Right lobe of liver (tissue), 6 donors: ENCODE data around the gene STMN1. TPM values are rescaled to one million over a fixed set of nuclear protein-coding genes. Genes with fewer than 3 reads are reported as not detected.

Source experiments
- ATAC-seq, 4 donors: fragments of 200-7000 bp; cut with Tn5 transposase; one replicate each; pipeline ENCODE4 v1.9.1; 2020; ENCODE audit warnings: mild to moderate bottlenecking in 4 of 4, moderate library complexity in 4 of 4
- DNase-seq, 3 donors: peaks; one replicate each; pipeline ENCODE4 v3.0.0-alpha.2; 2020
- H3K27ac ChIP-seq, 3 donors: fragments of 200-600 bp; one replicate each; pipeline ENCODE4 v1.8.0; 2022
- H3K27me3 ChIP-seq, 2 donors: fragments of 200-600 bp; one replicate each; pipeline ENCODE4 v1.8.0; 2022
- H3K36me3 ChIP-seq, 4 donors: fragments of 200-600 bp; sonication (generic) in 1 of 4; one replicate each; pipeline versions ENCODE4 v1.5.1 to v1.8.0; 2017 to 2022; ENCODE audit warnings: control low read depth in 1 of 4
- H3K4me1 ChIP-seq, 4 donors: fragments of 200-600 bp; sonication (generic) in 1 of 4; one replicate each; pipeline versions ENCODE4 v1.5.1 to v1.8.0; 2017 to 2022; ENCODE audit warnings: control low read depth in 1 of 4
- H3K4me3 ChIP-seq, 3 donors: fragments of 200-600 bp; one replicate each; pipeline ENCODE4 v1.8.0; 2022
- H3K9me3 ChIP-seq, 4 donors: fragments of 200-600 bp; sonication (generic) in 1 of 4; one replicate each; pipeline versions ENCODE4 v1.5.1 to v1.8.0; 2017 to 2022; ENCODE audit warnings: control low read depth in 1 of 4
- POLR2A ChIP-seq: fragments of 450-650 bp; IDR thresholded peaks from one replicate; pipeline ENCODE4 v1.6.1; 2017; ENCODE audit warnings: antibody characterized with exemption, mild to moderate bottlenecking
- WGBS: methylation state at CpG from one replicate; pipeline ENCODE4 v1.1.6; 2018; ENCODE audit warnings: low coverage, low lambda C conversion rate; ENCODE audit not compliant: insufficient coverage; ENCODE audit errors: missing lambda C conversion rate; 5-methylcytosine and 5-hydroxymethylcytosine counted together
- intact Hi-C, 2 donors: fragments of 100-400 bp; cut with DNase I; formaldehyde crosslinking; loops; one replicate each; pipeline versions ENCODE4 v1.11.2 to v1.14.1; 2022
- total RNA-seq, 6 experiments: library from RNA; depleted of rRNA in 2 of 6; stranded (reverse); fragments of >200 nt in 2 of 6; fragmentation: NEBNext Ultra II Directional in 3 of 6; extraction: Animal tissue kit (Norgen Biotek cat#: 25700) in 3 of 6; gene quantifications; one replicate each; pipeline versions ENCODE4 v1.1.0 to v1.2.4, GENCODE V29; 2016 to 2023
- TF ChIP-seq, protein P1 (sequence below), 4 donors: fragments of 200-600 bp in 3 of 4; fragments of 450-650 bp in 1 of 4; IDR thresholded peaks; one replicate each; pipeline versions ENCODE4 v1.5.1 to v1.8.0; 2016 to 2022; ENCODE audit warnings: antibody characterized with exemption in 4 of 4, mild to moderate bottlenecking in 2 of 4
- donor health status: DM: no; HTN: yes; CAD: no.
- donor health status: DM: no; HTN: no; CAD: no.
- donor health status: DM: no; HTN: no; CAD: no.
- donor health status: DM: no; HTN: yes; CAD: no.
- donor health status: DM: no; HTN: yes; CAD: no.

STMN1 gene
- total RNA-seq, 6 experiments from 2014 or later: 2.1 to 11.7 (median 6.8) TPM

GRCh38 chr1:25909040-25909439 is 2.8 kb upstream of the STMN1 start:
- intact Hi-C loops: no loop called here
- TF ChIP-seq POLR2A: no peak
- TF ChIP-seq, protein P1, sequence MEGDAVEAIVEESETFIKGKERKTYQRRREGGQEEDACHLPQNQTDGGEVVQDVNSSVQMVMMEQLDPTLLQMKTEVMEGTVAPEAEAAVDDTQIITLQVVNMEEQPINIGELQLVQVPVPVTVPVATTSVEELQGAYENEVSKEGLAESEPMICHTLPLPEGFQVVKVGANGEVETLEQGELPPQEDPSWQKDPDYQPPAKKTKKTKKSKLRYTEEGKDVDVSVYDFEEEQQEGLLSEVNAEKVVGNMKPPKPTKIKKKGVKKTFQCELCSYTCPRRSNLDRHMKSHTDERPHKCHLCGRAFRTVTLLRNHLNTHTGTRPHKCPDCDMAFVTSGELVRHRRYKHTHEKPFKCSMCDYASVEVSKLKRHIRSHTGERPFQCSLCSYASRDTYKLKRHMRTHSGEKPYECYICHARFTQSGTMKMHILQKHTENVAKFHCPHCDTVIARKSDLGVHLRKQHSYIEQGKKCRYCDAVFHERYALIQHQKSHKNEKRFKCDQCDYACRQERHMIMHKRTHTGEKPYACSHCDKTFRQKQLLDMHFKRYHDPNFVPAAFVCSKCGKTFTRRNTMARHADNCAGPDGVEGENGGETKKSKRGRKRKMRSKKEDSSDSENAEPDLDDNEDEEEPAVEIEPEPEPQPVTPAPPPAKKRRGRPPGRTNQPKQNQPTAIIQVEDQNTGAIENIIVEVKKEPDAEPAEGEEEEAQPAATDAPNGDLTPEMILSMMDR (IDR thresholded peaks at IDR 0.05): no peak
- Histone ChIP-seq H3K9me3 (no peaks in the 10 kb centered on the region), H3K4me3 (no peak overlapping the region), H3K4me1 (peaks cover 0 to 14% (median 0%) of the 10 kb centered on the region in 4 donors), H3K27ac (no peak overlapping the region), H3K27me3 (no peaks in the 10 kb centered on the region), H3K36me3 (no peaks in the 10 kb centered on the region)
- ATAC-seq (no peak), DNase-seq (no peak)
- 54% methylated on average over 4 of the region's 10 CpGs for WGBS

DNA sequence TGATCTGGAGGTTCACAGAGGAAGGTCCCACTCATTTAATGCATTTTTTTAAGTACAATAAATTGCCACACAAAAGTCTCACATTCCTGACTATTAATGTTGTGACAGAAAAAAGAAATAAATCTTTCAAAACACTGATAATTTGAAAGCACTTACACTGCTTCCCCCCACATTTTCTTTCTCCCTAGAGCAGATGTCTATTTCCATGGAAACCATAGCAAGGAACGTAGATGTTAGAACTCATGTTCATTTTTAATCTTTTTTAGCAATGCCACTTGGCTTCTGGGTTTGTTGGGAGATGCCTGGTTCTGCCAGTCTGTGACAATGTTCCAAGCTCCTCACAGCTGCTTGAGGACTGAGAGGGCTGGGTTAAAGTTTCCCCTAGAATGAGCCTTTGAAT is 1.9 kb upstream of the STMN1 start:
- DNase-seq (no peak), ATAC-seq (no peak)
- no peaks in the 10 kb centered on the region for H3K9me3 ChIP-seq
- intact Hi-C loops: no loop called here
- H3K27me3 ChIP-seq: no peaks in the 10 kb centered on the region
- no peak overlapping the region for H3K27ac ChIP-seq
- no peak overlapping the region for H3K4me3 ChIP-seq
- peaks cover 0 to 14% (median 0%) of the 10 kb centered on the region in 4 donors for H3K4me1 ChIP-seq
- TF ChIP-seq, protein P1 (IDR thresholded peaks at IDR 0.05): no peak
- TF ChIP-seq POLR2A: no peak
- H3K36me3 ChIP-seq: no peaks in the 10 kb centered on the region
- WGBS: 71% methylated on average over 1 of the region's 1 CpG

GRCh38 chr1:25907601-25908000 is 1.4 kb upstream of the STMN1 start:
- ATAC-seq (no peak), DNase-seq (no peak)
- intact Hi-C loops: no loop called here
- Histone ChIP-seq H3K36me3 (no peaks in the 10 kb centered on the region), H3K27ac (no peak overlapping the region), H3K4me1 (peaks cover 0 to 14% (median 0%) of the 10 kb centered on the region in 4 donors), H3K27me3 (no peaks in the 10 kb centered on the region), H3K9me3 (no peaks in the 10 kb centered on the region), H3K4me3 (no peak overlapping the region)
- WGBS: 78% methylated on average over 3 of the region's 6 CpGs
- TF ChIP-seq POLR2A: no peak
- TF ChIP-seq, protein P1 (IDR thresholded peaks at IDR 0.05): no peak

- intact Hi-C loops: no loop called here
- Histone ChIP-seq H3K9me3 (no peaks in the 10 kb centered on the region), H3K4me3 (peak overlapping the region; percentile 54 to 66 (median 54)), H3K36me3 (no peaks in the 10 kb centered on the region), H3K4me1 (peaks cover 0 to 14% (median 0%) of the 10 kb centered on the region in 4 donors), H3K27me3 (no peaks in the 10 kb centered on the region), H3K27ac (no peak overlapping the region)
- ATAC-seq (peak in 3 of 4 donors; percentile 2 to 4 (median 3)), DNase-seq (no peak)
- 16% methylated on average over 16 of the region's 34 CpGs for WGBS
- no peak for TF ChIP-seq POLR2A
- TF ChIP-seq, protein P1 (IDR thresholded peaks at IDR 0.05): no peak
Observed at GRCh38 chr1:25906644-25907300, 553 bp upstream of the STMN1 start.
